GM12892 (cell line): ENCODE measurements around the gene USP40.

Source experiments
- POLR2A ChIP-seq: IDR thresholded peaks from 2 replicates; pipeline ENCODE4 v1.6.1; 2011; ENCODE audit warnings: low read depth, low read length, control low read depth
- TAF1 ChIP-seq: IDR thresholded peaks from 2 replicates; pipeline ENCODE4 v1.6.1; 2011; ENCODE audit warnings: low read depth, mild to moderate bottlenecking, control low read depth, low read length, borderline replicate concordance

GRCh38 chr2:233491326-233491725 lies 75.3 kb downstream of the USP40 start:
- no peak for TF ChIP-seq POLR2A
- no peak for TF ChIP-seq TAF1
